ENCODE measurements around the gene KIF23.
A peak's percentile ranks its signal among the peaks of the same experiment; 100 is the strongest.

KIF23 gene

DNA sequence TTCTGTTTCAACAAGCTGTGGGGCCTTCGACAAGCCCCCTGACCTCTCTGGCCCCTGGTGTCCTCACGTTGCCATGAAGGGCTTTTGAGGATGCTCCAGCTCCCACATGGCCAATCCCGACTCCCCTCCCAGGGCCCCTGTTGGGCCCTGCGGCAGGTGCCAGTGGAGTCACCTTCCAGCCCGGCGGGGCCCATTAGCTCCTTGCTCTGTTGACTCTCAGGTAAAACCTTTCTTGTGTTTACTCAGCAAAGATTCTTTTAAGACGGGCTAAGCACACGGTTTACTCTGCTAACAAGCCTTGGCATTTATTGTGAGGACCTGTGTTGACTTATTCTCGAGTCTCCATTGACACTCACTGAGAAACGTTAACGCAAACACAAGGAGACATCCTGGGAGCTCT, 53.5 kb downstream of the KIF23 start:
- DNase-seq (no peak), ATAC-seq (replicated peaks) (no peak)
- Mint-ChIP-seq H3K9me3 (no peaks in the 10 kb centered on the region), H3K4me3 (peak overlapping the region; percentile 72 to 79), H3K36me3 (ENCODE audit: insufficient read depth) (peaks cover 22% of the 10 kb centered on the region), H3K4me1 (ENCODE audit: low read depth in 2 of 2) (peaks cover 23 to 25% of the 10 kb centered on the region in 2 donors), H3K27ac (peak overlapping the region; percentile 98), H3K27me3 (no peaks in the 10 kb centered on the region)

DNA sequence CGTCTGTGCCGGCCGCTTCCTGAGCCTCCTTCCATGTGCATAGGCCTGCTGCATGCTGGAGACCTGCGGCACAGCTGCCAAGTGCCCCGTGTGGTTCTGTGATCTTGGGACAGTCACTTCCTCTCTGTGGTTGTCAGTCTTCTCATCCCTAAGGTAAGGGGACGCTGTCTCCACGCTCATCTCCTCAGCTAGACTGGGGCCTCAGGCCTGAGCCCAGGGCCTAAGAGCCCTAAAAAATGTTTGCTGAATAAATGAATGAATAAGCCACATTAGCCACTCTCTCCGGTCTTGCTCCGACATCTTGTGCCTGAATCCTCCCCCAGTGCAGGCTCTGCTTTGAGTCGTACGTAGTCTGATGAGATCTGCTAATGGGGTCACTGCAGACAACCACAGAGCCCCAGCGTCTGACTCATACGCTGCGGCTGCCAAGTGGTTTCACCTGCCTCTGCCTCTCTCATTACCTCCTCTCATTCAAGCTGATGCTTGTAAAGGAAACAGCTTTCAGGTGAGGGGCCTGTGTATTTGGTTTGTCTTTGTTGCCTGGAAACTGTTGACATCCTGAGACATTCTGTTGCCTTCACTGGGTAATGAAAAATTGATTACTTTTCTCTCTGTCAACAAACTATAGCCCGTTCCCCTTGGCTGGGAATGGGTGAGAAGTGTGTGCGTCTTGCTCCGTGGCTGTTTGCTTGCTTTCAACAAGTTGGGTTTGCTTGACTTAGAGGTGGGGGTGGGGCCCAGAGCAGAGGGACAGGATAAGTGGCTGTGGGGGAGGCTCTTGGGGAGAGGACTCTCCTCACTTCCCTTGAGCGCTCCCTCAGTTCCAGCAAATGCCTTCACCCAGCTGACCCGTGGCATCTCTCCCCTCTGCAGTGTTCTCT, 54.3 kb downstream of the KIF23 start:
- peak; percentile 83 to 85 (median 84) for DNase-seq
- H3K36me3 Mint-ChIP-seq (ENCODE audit: insufficient read depth) = peaks cover 19% of the 10 kb centered on the region
- peak; percentile 88 for ATAC-seq (replicated peaks)
- H3K27me3 Mint-ChIP-seq = no peaks in the 10 kb centered on the region
- H3K4me3 Mint-ChIP-seq = peak overlapping the region; percentile 72 to 79
- peak overlapping the region; percentile 98 for H3K27ac Mint-ChIP-seq
- no peaks in the 10 kb centered on the region for H3K9me3 Mint-ChIP-seq
- peaks cover 19 to 25% of the 10 kb centered on the region in 2 donors for H3K4me1 Mint-ChIP-seq (ENCODE audit: low read depth in 2 of 2)

- peak overlapping the region in 1 of 2 donors; percentile 79 for H3K4me3 Mint-ChIP-seq
- no peak for ATAC-seq (replicated peaks)
- no peak for DNase-seq
- H3K27me3 Mint-ChIP-seq = no peaks in the 10 kb centered on the region
- peaks cover 19% of the 10 kb centered on the region for H3K36me3 Mint-ChIP-seq (ENCODE audit: insufficient read depth)
- no peaks in the 10 kb centered on the region for H3K9me3 Mint-ChIP-seq
- peaks cover 16 to 21% of the 10 kb centered on the region in 2 donors for H3K4me1 Mint-ChIP-seq (ENCODE audit: low read depth in 2 of 2)
- H3K27ac Mint-ChIP-seq = peak overlapping the region; percentile 98
These were observed 55.5 kb downstream of the KIF23 start for GRCh38 chr15:69469467-69470201.

DNA sequence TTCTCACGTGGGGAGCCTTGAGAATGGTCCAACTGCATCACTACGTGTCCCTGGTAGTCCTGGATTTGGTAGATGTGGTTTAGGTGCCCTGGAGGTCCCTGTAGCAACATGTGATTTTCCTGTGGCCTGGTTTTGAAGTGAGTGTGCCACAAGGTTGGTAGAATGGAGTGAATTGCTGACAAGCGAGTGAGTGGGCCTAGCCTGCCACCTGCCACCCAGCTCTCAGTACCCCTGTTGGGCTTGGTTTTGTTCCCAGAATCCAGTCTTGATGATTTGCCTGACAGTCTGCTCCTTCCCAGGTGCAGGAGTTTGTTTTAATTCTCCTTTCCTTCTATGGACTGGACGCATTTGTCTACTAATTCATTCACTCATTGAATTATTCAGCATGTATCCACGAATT, 57.9 kb downstream of the KIF23 start:
- DNase-seq (no peak), ATAC-seq (replicated peaks) (no peak)
- H3K4me1 Mint-ChIP-seq (ENCODE audit: low read depth in 2 of 2) = peaks cover 16 to 24% of the 10 kb centered on the region in 2 donors
- H3K36me3 Mint-ChIP-seq (ENCODE audit: insufficient read depth) = peaks cover 19% of the 10 kb centered on the region
- no peak overlapping the region for H3K4me3 Mint-ChIP-seq
- H3K9me3 Mint-ChIP-seq = no peaks in the 10 kb centered on the region
- peak overlapping the region in 1 of 2 donors; percentile 8 for H3K27ac Mint-ChIP-seq
- H3K27me3 Mint-ChIP-seq = peaks cover 9% of the 10 kb centered on the region in 2 donors

DNA sequence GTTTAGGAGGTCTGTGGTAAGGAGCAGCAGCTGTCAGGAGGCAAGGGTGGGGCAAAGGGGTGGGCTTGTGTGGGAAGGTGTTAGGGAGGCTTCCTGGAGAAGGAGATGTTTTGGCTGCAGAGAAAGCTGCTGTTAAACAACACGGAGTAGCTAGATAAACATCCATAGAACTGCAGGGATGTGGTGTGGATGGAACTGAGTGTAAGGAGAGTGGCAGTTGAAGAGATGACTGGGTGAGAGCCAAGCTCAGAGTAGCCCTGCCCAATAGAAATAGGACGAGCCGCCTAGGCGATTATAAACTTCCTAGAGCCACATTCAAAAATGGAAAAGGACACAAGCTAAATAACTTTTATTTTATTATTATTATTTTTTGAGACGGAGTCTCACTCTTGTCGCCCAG, 58.4 kb downstream of the KIF23 start:
- H3K36me3 Mint-ChIP-seq (ENCODE audit: insufficient read depth) = peaks cover 19% of the 10 kb centered on the region
- no peak for DNase-seq
- no peak for ATAC-seq (replicated peaks)
- H3K27ac Mint-ChIP-seq = no peak overlapping the region
- peaks cover 16 to 24% of the 10 kb centered on the region in 2 donors for H3K4me1 Mint-ChIP-seq (ENCODE audit: low read depth in 2 of 2)
- no peaks in the 10 kb centered on the region for H3K9me3 Mint-ChIP-seq
- no peak overlapping the region for H3K4me3 Mint-ChIP-seq
- H3K27me3 Mint-ChIP-seq = peaks cover 9% of the 10 kb centered on the region in 2 donors

- ATAC-seq (replicated peaks) (no peak), DNase-seq (no peak)
- Mint-ChIP-seq H3K36me3 (ENCODE audit: insufficient read depth) (peaks cover 6% of the 10 kb centered on the region), H3K9me3 (no peaks in the 10 kb centered on the region), H3K4me3 (no peak overlapping the region), H3K4me1 (ENCODE audit: low read depth in 2 of 2) (peaks cover 3 to 11% of the 10 kb centered on the region in 2 donors), H3K27me3 (peaks cover 9% of the 10 kb centered on the region in 2 donors), H3K27ac (no peak overlapping the region)
These were observed 60.1 kb downstream of the KIF23 start for GRCh38 chr15:69474291-69474690.

DNA sequence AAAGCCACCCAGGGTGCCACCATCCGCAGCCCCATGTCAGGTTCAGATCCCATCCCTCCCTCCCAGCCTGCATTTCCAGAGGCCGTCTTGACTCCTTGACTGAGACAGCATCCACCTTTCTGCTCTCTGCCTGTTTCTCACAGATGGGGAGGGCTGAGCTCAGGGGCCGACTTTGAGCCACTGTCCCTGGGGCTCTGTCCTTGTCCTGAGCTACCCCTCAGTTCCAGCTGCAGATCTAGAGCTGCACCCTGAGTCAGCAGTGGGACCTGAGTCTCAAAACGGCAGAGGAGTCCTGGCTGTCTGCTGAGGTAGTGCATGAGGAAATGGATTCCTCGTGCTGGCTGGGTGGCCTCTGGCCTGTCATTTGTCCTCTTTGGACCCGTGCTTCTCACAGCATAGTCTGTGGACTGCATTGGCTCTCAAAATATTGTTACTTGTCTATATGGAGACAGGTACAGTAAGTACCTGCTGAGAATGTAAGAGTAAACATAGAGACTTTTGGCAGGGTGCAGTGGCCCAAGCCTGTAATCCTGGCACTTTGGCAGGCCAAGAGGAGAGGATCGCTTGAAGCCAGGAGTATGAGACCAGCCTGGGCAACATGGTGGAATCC, 60.8 kb downstream of the KIF23 start:
- peak; percentile 31 for ATAC-seq (replicated peaks)
- DNase-seq = no peak
- Mint-ChIP-seq H3K27me3 (peaks cover 9% of the 10 kb centered on the region in 2 donors), H3K4me3 (no peak overlapping the region), H3K27ac (peak overlapping the region in 1 of 2 donors; percentile 86), H3K9me3 (peaks cover 0 to 2% of the 10 kb centered on the region in 2 donors), H3K36me3 (ENCODE audit: insufficient read depth) (peaks cover 6% of the 10 kb centered on the region), H3K4me1 (ENCODE audit: low read depth in 2 of 2) (peaks cover 0 to 5% of the 10 kb centered on the region in 2 donors)

GRCh38 chr15:69475769-69476358, 61.7 kb downstream of the KIF23 start:
- Mint-ChIP-seq H3K9me3 (peaks cover 0 to 2% of the 10 kb centered on the region in 2 donors), H3K4me1 (ENCODE audit: low read depth in 2 of 2) (peaks cover 0 to 5% of the 10 kb centered on the region in 2 donors), H3K4me3 (no peak overlapping the region), H3K27me3 (peaks cover 9% of the 10 kb centered on the region in 2 donors), H3K27ac (no peak overlapping the region), H3K36me3 (ENCODE audit: insufficient read depth) (peaks cover 6% of the 10 kb centered on the region)
- DNase-seq (peak; percentile 70 to 79 (median 74)), ATAC-seq (replicated peaks) (peak; percentile 90)

GRCh38 chr15:69476704-69477473, 62.7 kb downstream of the KIF23 start:
- Mint-ChIP-seq H3K9me3 (peaks cover 0 to 2% of the 10 kb centered on the region in 2 donors), H3K4me1 (ENCODE audit: low read depth in 2 of 2) (peaks cover 0 to 5% of the 10 kb centered on the region in 2 donors), H3K36me3 (ENCODE audit: insufficient read depth) (peaks cover 6% of the 10 kb centered on the region), H3K27me3 (peaks cover 9% of the 10 kb centered on the region in 2 donors), H3K27ac (no peak overlapping the region), H3K4me3 (no peak overlapping the region)
- no peak for ATAC-seq (replicated peaks)
- no peak for DNase-seq

- peaks cover 9% of the 10 kb centered on the region in 2 donors for H3K27me3 Mint-ChIP-seq
- DNase-seq = peak in 2 of 3 experiments; percentile 29 to 37
These were observed 64.2 kb downstream of the KIF23 start for GRCh38 chr15:69478259-69478781.

DNA sequence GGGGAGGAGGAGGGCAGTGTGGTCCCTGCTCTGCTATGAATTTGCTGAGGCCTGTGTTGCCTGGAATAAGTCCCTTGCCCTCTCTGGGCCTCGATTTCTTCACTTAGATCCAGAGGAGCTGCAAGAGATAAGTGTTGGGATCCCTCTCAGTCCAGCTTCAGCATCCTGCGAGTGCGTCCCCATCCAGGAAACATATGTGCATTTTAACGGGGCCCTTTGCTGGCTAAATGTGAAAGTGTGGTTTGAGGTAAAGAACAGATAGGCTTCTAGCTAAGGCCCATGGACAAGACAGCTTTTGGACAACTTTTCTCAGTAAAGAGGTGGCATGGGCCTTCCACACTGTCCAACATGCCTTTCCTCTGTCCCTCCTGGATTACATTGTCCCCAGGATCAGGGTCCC, 64.9 kb downstream of the KIF23 start:
- Mint-ChIP-seq H3K36me3 (ENCODE audit: insufficient read depth) (peaks cover 3% of the 10 kb centered on the region), H3K4me3 (no peak overlapping the region), H3K4me1 (ENCODE audit: low read depth in 2 of 2) (peaks cover 0 to 5% of the 10 kb centered on the region in 2 donors), H3K27ac (no peak overlapping the region), H3K9me3 (peaks cover 0 to 2% of the 10 kb centered on the region in 2 donors), H3K27me3 (peaks cover 9% of the 10 kb centered on the region in 2 donors)
- DNase-seq = no peak
- no peak for ATAC-seq (replicated peaks)

More at GRCh38 chr15:69478259-69478781, 64.2 kb downstream of the KIF23 start:
- Mint-ChIP-seq H3K4me3 (no peak overlapping the region), H3K27ac (no peak overlapping the region), H3K36me3 (ENCODE audit: insufficient read depth) (peaks cover 3% of the 10 kb centered on the region), H3K9me3 (peaks cover 0 to 2% of the 10 kb centered on the region in 2 donors), H3K4me1 (ENCODE audit: low read depth in 2 of 2) (peaks cover 0 to 5% of the 10 kb centered on the region in 2 donors)
- ATAC-seq (replicated peaks) = peak; percentile 52

GRCh38 chr15:69479971-69480370, 65.8 kb downstream of the KIF23 start:
- ATAC-seq (replicated peaks) (no peak), DNase-seq (no peak)
- Mint-ChIP-seq H3K9me3 (peaks cover 0 to 2% of the 10 kb centered on the region in 2 donors), H3K4me1 (ENCODE audit: low read depth in 2 of 2) (peaks cover 0 to 7% of the 10 kb centered on the region in 2 donors), H3K36me3 (ENCODE audit: insufficient read depth) (peaks cover 3% of the 10 kb centered on the region), H3K27ac (peak overlapping the region; percentile 4 to 53), H3K27me3 (peaks cover 9 to 13% of the 10 kb centered on the region in 2 donors), H3K4me3 (no peak overlapping the region)
